Measurements from ENCODE around the gene PRPF40A.

GRCh38 chr2:152755029-152755428 lies 37.8 kb upstream of the PRPF40A start:
- TF ChIP-seq POLR2AphosphoS5 (IDR thresholded peaks at IDR 0.05; ENCODE audit: insufficient read depth in 1 of 2, low read depth in 1 of 2), result no peak
- no peak for TF ChIP-seq CTCF (IDR thresholded peaks at IDR 0.05)
